Neural cell (in vitro differentiated cells): ENCODE data around the gene HAUS6.

ENCODE experiments used
- EP300 ChIP-seq: fragments of 450-650 bp; conservative IDR thresholded peaks from 2 replicates; pipeline ENCODE4 v1.6.1; 2014; ENCODE audit warnings: antibody characterized with exemption, mild to moderate bottlenecking, moderate library complexity; ENCODE audit not compliant: poor library complexity, severe bottlenecking
- EZH2 ChIP-seq: fragments of 200-600, 300-800 bp; shearing (Covaris generic), sonication (generic); IDR thresholded peaks from 2 replicates; pipeline ENCODE4 v1.6.1; 2014; ENCODE audit warnings: antibody characterized with exemption, low read length, borderline replicate concordance, mild to moderate bottlenecking; ENCODE audit not compliant: insufficient read depth, poor library complexity, severe bottlenecking
- POLR2AphosphoS5 ChIP-seq: IDR thresholded peaks from 2 replicates; pipeline ENCODE4 v1.6.1; 2012
- RAD21 ChIP-seq: fragments of 450-650 bp; conservative IDR thresholded peaks from 2 replicates; pipeline ENCODE4 v1.6.1; 2014; ENCODE audit warnings: antibody characterized with exemption, mild to moderate bottlenecking, moderate library complexity
- SMC3 ChIP-seq: fragments of 450-650 bp; conservative IDR thresholded peaks from 2 replicates; pipeline ENCODE4 v1.6.1; 2014; ENCODE audit warnings: antibody characterized with exemption, mild to moderate bottlenecking, moderate library complexity; ENCODE audit not compliant: poor library complexity
- TAF1 ChIP-seq: IDR thresholded peaks from 2 replicates; pipeline ENCODE4 v1.6.1; 2012; ENCODE audit warnings: low read depth
- TF ChIP-seq, protein P1 (sequence below): fragments of 450-650 bp; IDR thresholded peaks from 2 replicates; pipeline ENCODE4 v1.5.1; 2014; ENCODE audit warnings: antibody characterized with exemption, mild to moderate bottlenecking, moderate library complexity; ENCODE audit not compliant: poor library complexity, severe bottlenecking

DNA sequence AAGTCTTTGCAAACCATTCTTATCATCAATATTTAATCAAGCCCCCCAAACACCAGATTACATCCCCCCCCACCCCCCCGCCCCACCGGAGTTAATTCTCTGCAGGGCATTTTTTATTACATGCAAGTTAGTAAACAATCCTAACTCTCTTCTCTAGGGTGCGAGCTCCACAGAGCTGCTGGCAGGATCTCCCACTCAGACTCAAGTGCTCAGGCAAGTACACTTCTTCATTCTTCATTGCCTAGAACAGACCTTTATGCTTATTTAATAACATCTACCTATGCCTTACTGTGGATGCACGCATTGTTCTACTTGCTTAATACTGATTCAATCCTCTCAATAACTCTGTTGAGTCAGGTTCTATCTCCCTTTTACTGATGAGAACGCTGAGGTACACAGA, 79.6 kb downstream of the HAUS6 start:
- TF ChIP-seq EZH2 (no peak), SMC3 (no peak), RAD21 (no peak), POLR2AphosphoS5 (no peak), TAF1 (no peak), EP300 (no peak)
- TF ChIP-seq, protein P1, sequence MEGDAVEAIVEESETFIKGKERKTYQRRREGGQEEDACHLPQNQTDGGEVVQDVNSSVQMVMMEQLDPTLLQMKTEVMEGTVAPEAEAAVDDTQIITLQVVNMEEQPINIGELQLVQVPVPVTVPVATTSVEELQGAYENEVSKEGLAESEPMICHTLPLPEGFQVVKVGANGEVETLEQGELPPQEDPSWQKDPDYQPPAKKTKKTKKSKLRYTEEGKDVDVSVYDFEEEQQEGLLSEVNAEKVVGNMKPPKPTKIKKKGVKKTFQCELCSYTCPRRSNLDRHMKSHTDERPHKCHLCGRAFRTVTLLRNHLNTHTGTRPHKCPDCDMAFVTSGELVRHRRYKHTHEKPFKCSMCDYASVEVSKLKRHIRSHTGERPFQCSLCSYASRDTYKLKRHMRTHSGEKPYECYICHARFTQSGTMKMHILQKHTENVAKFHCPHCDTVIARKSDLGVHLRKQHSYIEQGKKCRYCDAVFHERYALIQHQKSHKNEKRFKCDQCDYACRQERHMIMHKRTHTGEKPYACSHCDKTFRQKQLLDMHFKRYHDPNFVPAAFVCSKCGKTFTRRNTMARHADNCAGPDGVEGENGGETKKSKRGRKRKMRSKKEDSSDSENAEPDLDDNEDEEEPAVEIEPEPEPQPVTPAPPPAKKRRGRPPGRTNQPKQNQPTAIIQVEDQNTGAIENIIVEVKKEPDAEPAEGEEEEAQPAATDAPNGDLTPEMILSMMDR, result no peak
